Skin of body (tissue), 2 donors: ENCODE results near the gene ANKS1B. TPM values are rescaled to one million over a fixed set of nuclear protein-coding genes. Genes with fewer than 3 reads are reported as not detected.
"Not testable (repeated sequence)": the region's sequence is repeated elsewhere in the genome, so short reads cannot be mapped to it uniquely, and the experiment has no call there.

Experiments
- DNase-seq: peaks from one replicate; lab custom pipeline; 2025; lab: John Stamatoyannopoulos, UW
- total RNA-seq: library from RNA; depleted of rRNA; stranded (reverse); fragments of >200 nt; gene quantifications from one replicate; pipeline ENCODE4 v1.2.3, GENCODE V29; 2014

Gene ANKS1B
- total RNA-seq, 1 donor from 2014 or later: 10.7 TPM

GRCh38 chr12:99278899-99279298 is 705.8 kb downstream of the ANKS1B start:
- DNase-seq: no peak

- no peak for DNase-seq
Observed at GRCh38 chr12:99277591-99278379, 707.0 kb downstream of the ANKS1B start.

- no peak for DNase-seq
Observed at GRCh38 chr12:99271071-99271470, 713.7 kb downstream of the ANKS1B start.

- DNase-seq: no peak
Observed at GRCh38 chr12:99267038-99267437, 717.7 kb downstream of the ANKS1B start.

GRCh38 chr12:99265648-99266047 is 719.1 kb downstream of the ANKS1B start:
- no peak for DNase-seq

GRCh38 chr12:99261256-99261655 is 723.5 kb downstream of the ANKS1B start:
- DNase-seq: no peak

- DNase-seq: peak; percentile 11
Observed at GRCh38 chr12:99260456-99260996, 724.2 kb downstream of the ANKS1B start.

- peak; percentile 41 for DNase-seq
Observed at GRCh38 chr12:99259040-99259934, 725.4 kb downstream of the ANKS1B start.

- DNase-seq: no peak
Observed at GRCh38 chr12:99257672-99258071, 727.1 kb downstream of the ANKS1B start.

- DNase-seq: no peak
Observed at GRCh38 chr12:99253068-99253467, 731.7 kb downstream of the ANKS1B start.

- no peak for DNase-seq
Observed at GRCh38 chr12:99250091-99250490, 734.6 kb downstream of the ANKS1B start.

GRCh38 chr12:99249543-99249942 is 735.2 kb downstream of the ANKS1B start:
- DNase-seq: no peak

- not testable (repeated sequence) for DNase-seq
Observed at GRCh38 chr12:99237907-99238538, 746.7 kb downstream of the ANKS1B start.

GRCh38 chr12:99235381-99235780 is 749.4 kb downstream of the ANKS1B start:
- no peak for DNase-seq

GRCh38 chr12:99234702-99235101 is 750.0 kb downstream of the ANKS1B start:
- no peak for DNase-seq

GRCh38 chr12:99232324-99232723 is 752.4 kb downstream of the ANKS1B start:
- no peak for DNase-seq

- DNase-seq: no peak
Observed at GRCh38 chr12:99231031-99231430, 753.7 kb downstream of the ANKS1B start.

GRCh38 chr12:99224237-99224636 is 760.5 kb downstream of the ANKS1B start:
- no peak for DNase-seq

- no peak for DNase-seq
Observed at GRCh38 chr12:99223579-99223978, 761.2 kb downstream of the ANKS1B start.

GRCh38 chr12:99213047-99213446 is 771.7 kb downstream of the ANKS1B start:
- no peak for DNase-seq

GRCh38 chr12:99212275-99212674 is 772.5 kb downstream of the ANKS1B start:
- DNase-seq: no peak

GRCh38 chr12:99205111-99205510 is 779.6 kb downstream of the ANKS1B start:
- no peak for DNase-seq
